HCT116 (cell line): ENCODE data around the gene UBAC2. TPM values are rescaled to one million over a fixed set of nuclear protein-coding genes. Genes with fewer than 3 reads are reported as not detected.

Experiments used
- ATAC-seq: fragments of 200-7000 bp; cut with Tn5 transposase; 2 replicates; pipeline ENCODE4 v1.9.1; 2020; ENCODE audit warnings: mild to moderate bottlenecking, moderate library complexity
- BruUV-seq: library from RNA; stranded (reverse); fragments of 400-500 nt; replicated peaks from 2 replicates; lab custom pipeline; 2021; lab: Mats Ljungman, UMichigan
- CTCF ChIA-PET: fragments of 300-600 bp; sonication (Branson Sonifier 250); formaldehyde crosslinking; loops from one replicate; lab custom pipeline; 2021; ENCODE audit warnings: antibody characterized with exemption; lab: Charles Lee
- POLR2A ChIA-PET: fragments of 300-600, 350-600 bp; sonication (Branson Sonifier 250); formaldehyde crosslinking; loops from one replicate; lab custom pipeline; 2021; ENCODE audit warnings: antibody characterized with exemption; lab: Charles Lee
- RAD21 ChIA-PET, 2 experiments: fragments of 300-600 bp; sonication (Branson Sonifier 250); formaldehyde crosslinking; loops; one replicate each; lab custom pipeline; 2023; ENCODE audit warnings: low total read pairs in 2 of 2; ENCODE audit not compliant: uncharacterized antibody in 2 of 2, unreplicated experiment in 2 of 2, low non-redundant PET in 1 of 2; lab: Charles Lee
- DNase-seq: peaks from one replicate; pipeline ENCODE4 v3.0.0-alpha.2; 2010; ENCODE audit warnings: low read depth, low spot score
- H2AFZ ChIP-seq: fragments of 200-600 bp; shearing (Covaris generic), sonication (generic); 2 replicates; pipeline ENCODE4 v1.6.1; 2017; ENCODE audit warnings: low read depth, mixed run types, mixed read lengths, antibody characterized with exemption, low read length; ENCODE audit not compliant: poor library complexity, severe bottlenecking
- H3K27ac ChIP-seq: 2 replicates; pipeline ENCODE4 v1.5.1; 2012; ENCODE audit warnings: low read depth, low read length
- H3K27me3 ChIP-seq: fragments of 200-600 bp; sonication (generic); 2 replicates; pipeline ENCODE4 v1.6.1; 2016; ENCODE audit warnings: mixed run types, low read length, mixed read lengths; ENCODE audit not compliant: insufficient read depth
- H3K36me3 ChIP-seq, 2 experiments: fragments of 200-500 bp in 1 of 2; fragments of 200-600 bp in 1 of 2; sonication (Bioruptor generic) in 1 of 2; sonication (generic) in 1 of 2; 2 replicates each; pipeline versions ENCODE4 v1.5.1 to v1.6.1; 2014 to 2016; ENCODE audit warnings: low read length in 2 of 2, inconsistent platforms in 1 of 2, mixed read lengths in 1 of 2, mixed run types in 1 of 2; ENCODE audit not compliant: insufficient read depth in 2 of 2, control insufficient read depth in 1 of 2
- H3K4me1 ChIP-seq, 2 experiments: fragments of 200-600 bp in 1 of 2; sonication (generic) in 1 of 2; 2 replicates each; pipeline versions ENCODE4 v1.5.1 to v1.6.1; 2012 to 2017; ENCODE audit warnings: low read length in 2 of 2, inconsistent platforms in 1 of 2, mild to moderate bottlenecking in 1 of 2, mixed read lengths in 1 of 2, mixed run types in 1 of 2, moderate library complexity in 1 of 2; ENCODE audit not compliant: insufficient read depth in 2 of 2, control insufficient read depth in 1 of 2
- H3K4me2 ChIP-seq: fragments of 200-600 bp; sonication (generic); 2 replicates; pipeline ENCODE4 v1.6.1; 2017; ENCODE audit warnings: mixed run types, low read length, mixed read lengths
- H3K4me3 ChIP-seq, 2 experiments: fragments of 200-600 bp in 1 of 2; sonication (generic) in 1 of 2; replicated peaks in 1 of 2; 2 replicates each; pipeline ENCODE4 v1.5.1; 2011 to 2016; ENCODE audit warnings: low read length in 2 of 2, control low read depth in 1 of 2, low read depth in 1 of 2, mild to moderate bottlenecking in 1 of 2, mixed read lengths in 1 of 2, mixed run types in 1 of 2
- H3K79me2 ChIP-seq: fragments of 200-600 bp; sonication (generic); 2 replicates; pipeline ENCODE4 v1.6.1; 2017; ENCODE audit warnings: mild to moderate bottlenecking, mixed run types, low read length, moderate library complexity, mixed read lengths; ENCODE audit not compliant: insufficient read depth
- H3K9ac ChIP-seq: fragments of 200-600 bp; sonication (generic); 2 replicates; pipeline ENCODE4 v1.6.1; 2016; ENCODE audit warnings: low read length, mixed read lengths
- H3K9me2 ChIP-seq: fragments of 200-600 bp; sonication (generic), shearing (Covaris generic); 2 replicates; pipeline ENCODE4 v1.6.1; 2017; ENCODE audit warnings: mixed run types, mild to moderate bottlenecking, moderate library complexity; ENCODE audit not compliant: insufficient read depth
- H3K9me3 ChIP-seq, 2 experiments: fragments of 200-500 bp in 1 of 2; fragments of 200-600 bp in 1 of 2; sonication (Bioruptor generic) in 1 of 2; sonication (generic) in 1 of 2; 2 replicates each; pipeline ENCODE4 v1.6.1; 2014 to 2017; ENCODE audit warnings: low read length in 2 of 2, mixed read lengths in 2 of 2, inconsistent platforms in 1 of 2, low read depth in 1 of 2, mild to moderate bottlenecking in 1 of 2, mixed run types in 1 of 2, moderate library complexity in 1 of 2; ENCODE audit not compliant: control insufficient read depth in 1 of 2, insufficient read depth in 1 of 2
- H4K20me1 ChIP-seq: fragments of 200-600 bp; sonication (generic), shearing (Covaris generic); 2 replicates; pipeline ENCODE4 v1.6.1; 2017; ENCODE audit warnings: mixed run types, mild to moderate bottlenecking, moderate library complexity; ENCODE audit not compliant: insufficient read depth
- CEBPB ChIP-seq: IDR thresholded peaks from 2 replicates; pipeline ENCODE4 v1.6.1; 2012; ENCODE audit warnings: low read depth
- EGR1 ChIP-seq: IDR thresholded peaks from 2 replicates; pipeline ENCODE4 v1.6.1; 2012; ENCODE audit warnings: low read depth
- ELF1 ChIP-seq: IDR thresholded peaks from 2 replicates; pipeline ENCODE4 v1.6.1; 2012; ENCODE audit warnings: low read depth, borderline replicate concordance
- EZH2 ChIP-seq: fragments of 200-600 bp; sonication (generic); IDR thresholded peaks from 2 replicates; pipeline ENCODE4 v1.6.1; 2017; ENCODE audit warnings: antibody characterized with exemption, mixed run types
- JUND ChIP-seq: IDR thresholded peaks from 2 replicates; pipeline ENCODE4 v1.6.1; 2012
- POLR2A ChIP-seq: IDR thresholded peaks from 2 replicates; pipeline ENCODE4 v1.7.0; 2011; ENCODE audit warnings: borderline replicate concordance; ENCODE audit not compliant: insufficient read depth, insufficient read length; ENCODE audit errors: extremely low read depth
- RAD21 ChIP-seq: IDR thresholded peaks from 2 replicates; pipeline ENCODE4 v1.6.1; 2012; ENCODE audit warnings: low read depth, mild to moderate bottlenecking
- SIN3A ChIP-seq: IDR thresholded peaks from 2 replicates; pipeline ENCODE4 v1.6.1; 2012; ENCODE audit warnings: low read depth
- SRF ChIP-seq: IDR thresholded peaks from 2 replicates; pipeline ENCODE4 v1.6.1; 2012; ENCODE audit warnings: low read depth
- TCF7L2 ChIP-seq: IDR thresholded peaks from 2 replicates; pipeline ENCODE4 v1.7.0; 2011; ENCODE audit warnings: borderline replicate concordance, inconsistent platforms; ENCODE audit not compliant: insufficient read depth, insufficient read length; ENCODE audit errors: extremely low read depth
- ZFX ChIP-seq: fragments of 450-650 bp; IDR thresholded peaks from 2 replicates; pipeline ENCODE4 v1.6.1; 2017
- intact Hi-C: fragments of 100-400 bp; cut with micrococcal nuclease; formaldehyde crosslinking; loops from 2 replicates; pipeline ENCODE4 v1.10.0; 2022
- total RNA-seq: library from RNA; stranded (reverse); gene quantifications from one replicate; pipeline ENCODE4 v1.2.1, GENCODE V29; 2021; ENCODE audit not compliant: unreplicated experiment
- TF ChIP-seq, protein P1 (sequence below), 3 experiments: fragments of 200-600 bp in 1 of 3; sonication (generic) in 1 of 3; IDR thresholded peaks in 2 of 3; conservative IDR thresholded peaks in 1 of 3; 2 replicates each; pipeline ENCODE4 v1.5.1; 2012 to 2017; ENCODE audit warnings: low read depth in 2 of 3, low read length in 2 of 3, antibody characterized with exemption in 1 of 3, borderline replicate concordance in 1 of 3, control low read depth in 1 of 3, mild to moderate bottlenecking in 1 of 3, mixed read lengths in 1 of 3, mixed run types in 1 of 3, moderate library complexity in 1 of 3; ENCODE audit not compliant: insufficient read depth in 1 of 3

UBAC2 gene
- total RNA-seq, 1 experiment from 2014 or later = 67.4 TPM

DNA sequence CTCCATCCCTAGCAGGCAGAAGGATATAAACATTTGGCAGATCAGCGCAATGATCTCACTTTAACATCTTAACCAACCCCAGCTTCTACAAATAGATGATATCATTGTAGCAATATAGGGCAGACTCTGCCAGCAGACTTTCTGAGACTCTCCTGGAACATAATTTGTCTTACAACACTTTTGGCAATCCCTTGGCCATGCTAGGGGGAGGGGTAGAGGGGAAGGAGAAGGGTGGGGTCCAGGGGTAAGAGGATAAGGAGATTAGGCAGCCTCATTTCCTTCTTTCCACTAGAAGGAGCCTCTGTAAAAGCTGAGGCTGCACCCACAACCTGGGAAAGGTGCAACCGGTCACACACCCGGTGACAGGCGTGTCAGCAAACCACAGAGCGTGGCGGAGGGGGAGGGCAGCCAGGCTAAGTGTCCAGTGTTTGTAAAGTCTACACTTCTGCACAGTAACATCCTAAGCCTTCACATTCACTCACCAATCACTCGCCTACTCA lies 8.7 kb upstream of the UBAC2 start (continued):
- TF ChIP-seq, protein P1, sequence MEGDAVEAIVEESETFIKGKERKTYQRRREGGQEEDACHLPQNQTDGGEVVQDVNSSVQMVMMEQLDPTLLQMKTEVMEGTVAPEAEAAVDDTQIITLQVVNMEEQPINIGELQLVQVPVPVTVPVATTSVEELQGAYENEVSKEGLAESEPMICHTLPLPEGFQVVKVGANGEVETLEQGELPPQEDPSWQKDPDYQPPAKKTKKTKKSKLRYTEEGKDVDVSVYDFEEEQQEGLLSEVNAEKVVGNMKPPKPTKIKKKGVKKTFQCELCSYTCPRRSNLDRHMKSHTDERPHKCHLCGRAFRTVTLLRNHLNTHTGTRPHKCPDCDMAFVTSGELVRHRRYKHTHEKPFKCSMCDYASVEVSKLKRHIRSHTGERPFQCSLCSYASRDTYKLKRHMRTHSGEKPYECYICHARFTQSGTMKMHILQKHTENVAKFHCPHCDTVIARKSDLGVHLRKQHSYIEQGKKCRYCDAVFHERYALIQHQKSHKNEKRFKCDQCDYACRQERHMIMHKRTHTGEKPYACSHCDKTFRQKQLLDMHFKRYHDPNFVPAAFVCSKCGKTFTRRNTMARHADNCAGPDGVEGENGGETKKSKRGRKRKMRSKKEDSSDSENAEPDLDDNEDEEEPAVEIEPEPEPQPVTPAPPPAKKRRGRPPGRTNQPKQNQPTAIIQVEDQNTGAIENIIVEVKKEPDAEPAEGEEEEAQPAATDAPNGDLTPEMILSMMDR (IDR thresholded peaks at IDR 0.05 in 2 of 3, conservative IDR thresholded peaks at IDR 0.05 in 1 of 3; ENCODE audit: borderline replicate concordance in 1 of 3, insufficient read depth in 1 of 3, low read depth in 2 of 3, low read length in 2 of 3) = no peak
- TF ChIP-seq TCF7L2 = no peak
- TF ChIP-seq SRF = no peak
- no peak for TF ChIP-seq POLR2A
- TF ChIP-seq CEBPB = no peak
- TF ChIP-seq EZH2 = no peak
- no peak for TF ChIP-seq SIN3A
- TF ChIP-seq ZFX = no peak
- TF ChIP-seq RAD21 = no peak
- no peak for TF ChIP-seq JUND
- no peak for TF ChIP-seq EGR1

DNA sequence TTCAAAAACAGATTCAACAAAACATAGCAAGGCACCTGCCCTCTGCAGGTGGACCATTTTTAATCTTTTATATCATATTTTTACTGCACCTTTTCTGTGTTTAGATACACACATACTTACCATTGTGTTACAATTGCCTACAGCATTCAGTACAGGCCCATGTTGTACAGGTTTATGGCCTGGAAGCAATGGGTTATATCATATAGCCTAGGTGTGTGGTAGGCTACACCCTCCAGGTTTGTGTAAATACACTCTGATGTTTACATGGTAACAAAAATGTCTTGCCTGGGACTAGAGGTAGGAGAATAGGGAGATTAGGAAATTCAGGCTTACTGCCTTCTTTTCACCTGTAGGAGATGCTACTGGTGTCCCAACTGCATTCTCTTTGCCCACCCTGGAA lies 8.2 kb upstream of the UBAC2 start:
- intact Hi-C loops = no loop called here
- no TSS peak for BruUV-seq
- H3K9ac ChIP-seq = no peak overlapping the region
- DNase-seq (no peak), ATAC-seq (peak; percentile 10; the same call in 1 of the 2 replicates)
- ChIA-PET CTCF (interaction anchor here (1.4 kb wide), 1 partner anchor 73 kb away, joined by 4 read pairs; no protein-coding TSS in a partner anchor), RAD21 (no interaction called here), POLR2A (no interaction called here)
- H3K4me3 ChIP-seq = no peak overlapping the region
- H3K4me2 ChIP-seq = no peak overlapping the region
- no peak overlapping the region for H3K27ac ChIP-seq
- no peaks in the 10 kb centered on the region for H3K9me3 ChIP-seq
- peaks cover 16 to 32% of the 10 kb centered on the region in 2 experiments for H3K4me1 ChIP-seq
- no peaks in the 10 kb centered on the region for H3K27me3 ChIP-seq
- TF ChIP-seq ELF1 = no peak
- TF ChIP-seq, protein P1 (IDR thresholded peaks at IDR 0.05 in 2 of 3, conservative IDR thresholded peaks at IDR 0.05 in 1 of 3; ENCODE audit: borderline replicate concordance in 1 of 3, insufficient read depth in 1 of 3, low read depth in 2 of 3, low read length in 2 of 3) = 0 out of 6 replicates have a peak, but pooled peaks of 1 of the 3 experiments have one; percentile 6
- H3K79me2 ChIP-seq = no peaks in the 10 kb centered on the region
- H3K9me2 ChIP-seq = no peaks in the 10 kb centered on the region
- H3K36me3 ChIP-seq = no peaks in the 10 kb centered on the region
- H4K20me1 ChIP-seq = no peaks in the 10 kb centered on the region
- H2AFZ ChIP-seq = no peak overlapping the region
